Right atrium auricular region (tissue), 2 donors: ENCODE measurements around the gene TENM3. TPM values are rescaled to one million over a fixed set of nuclear protein-coding genes. Genes with fewer than 3 reads are reported as not detected.
A peak's percentile ranks its signal among the peaks of the same experiment; 100 is the strongest.

Experiments used
- DNase-seq: peaks from one replicate; pipeline ENCODE4 v3.0.0-alpha.2; 2019; ENCODE audit warnings: low spot score
- H3K27ac ChIP-seq, 2 donors: fragments of 200-600 bp; sonication (generic); 1 replicate in 1 of 2; 2 replicates in 1 of 2; pipeline ENCODE4 v1.5.1; 2016 to 2019
- H3K27me3 ChIP-seq, 2 donors: fragments of 200-600 bp; sonication (generic); one replicate each; pipeline versions ENCODE4 v1.5.1 to v1.6.0; 2017 to 2019
- H3K36me3 ChIP-seq: fragments of 200-600 bp; sonication (generic); one replicate; pipeline ENCODE4 v1.5.1; 2016
- H3K4me1 ChIP-seq, 2 donors: fragments of 200-600 bp; sonication (generic); one replicate each; pipeline versions ENCODE4 v1.5.1 to v1.6.0; 2017 to 2019
- H3K4me3 ChIP-seq, 2 donors: fragments of 200-600 bp; sonication (generic); 1 replicate in 1 of 2; 2 replicates in 1 of 2; pipeline ENCODE4 v1.5.1; 2017 to 2019; ENCODE audit warnings: mild to moderate bottlenecking in 1 of 2, moderate library complexity in 1 of 2
- H3K9me3 ChIP-seq, 2 donors: fragments of 200-600 bp; sonication (generic); one replicate each; pipeline ENCODE4 v1.5.1; 2019
- total RNA-seq, 2 donors: library from RNA; depleted of rRNA; stranded (reverse); fragments of >200 nt; gene quantifications; one replicate each; pipeline ENCODE4 v1.1.0, GENCODE V29; 2016
- TF ChIP-seq, protein P1 (sequence below), 2 donors: fragments of 200-600 bp; sonication (generic); IDR thresholded peaks; one replicate each; pipeline ENCODE4 v1.5.1; 2019; ENCODE audit warnings: antibody characterized with exemption in 2 of 2

Gene TENM3
- total RNA-seq, 2 donors from 2014 or later, result 10.7 to 15.9 TPM

DNA sequence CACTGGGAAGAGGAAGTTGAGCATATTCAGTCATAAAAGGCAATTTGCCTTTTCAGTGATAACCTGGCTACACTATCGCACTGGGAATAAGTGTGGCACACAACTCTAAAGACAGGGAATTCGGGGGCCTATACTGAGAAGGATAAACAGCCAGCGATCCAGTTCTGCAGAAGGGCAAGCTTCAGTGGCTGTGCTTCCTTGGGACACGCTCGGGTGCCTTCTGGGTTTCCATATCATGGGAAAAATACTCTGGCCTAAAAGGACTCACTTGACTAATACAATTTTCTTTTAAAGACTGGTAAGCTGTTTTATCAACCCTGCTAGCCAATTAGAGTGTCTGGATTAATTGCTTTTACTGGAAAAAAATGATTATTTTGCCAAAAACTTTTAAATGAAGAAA is 58.5 kb downstream of the TENM3 start:
- H3K9me3 ChIP-seq, result no peaks in the 10 kb centered on the region
- no peaks in the 10 kb centered on the region for H3K27me3 ChIP-seq
- no peak for DNase-seq
- no peak overlapping the region for H3K4me3 ChIP-seq
- TF ChIP-seq, protein P1, sequence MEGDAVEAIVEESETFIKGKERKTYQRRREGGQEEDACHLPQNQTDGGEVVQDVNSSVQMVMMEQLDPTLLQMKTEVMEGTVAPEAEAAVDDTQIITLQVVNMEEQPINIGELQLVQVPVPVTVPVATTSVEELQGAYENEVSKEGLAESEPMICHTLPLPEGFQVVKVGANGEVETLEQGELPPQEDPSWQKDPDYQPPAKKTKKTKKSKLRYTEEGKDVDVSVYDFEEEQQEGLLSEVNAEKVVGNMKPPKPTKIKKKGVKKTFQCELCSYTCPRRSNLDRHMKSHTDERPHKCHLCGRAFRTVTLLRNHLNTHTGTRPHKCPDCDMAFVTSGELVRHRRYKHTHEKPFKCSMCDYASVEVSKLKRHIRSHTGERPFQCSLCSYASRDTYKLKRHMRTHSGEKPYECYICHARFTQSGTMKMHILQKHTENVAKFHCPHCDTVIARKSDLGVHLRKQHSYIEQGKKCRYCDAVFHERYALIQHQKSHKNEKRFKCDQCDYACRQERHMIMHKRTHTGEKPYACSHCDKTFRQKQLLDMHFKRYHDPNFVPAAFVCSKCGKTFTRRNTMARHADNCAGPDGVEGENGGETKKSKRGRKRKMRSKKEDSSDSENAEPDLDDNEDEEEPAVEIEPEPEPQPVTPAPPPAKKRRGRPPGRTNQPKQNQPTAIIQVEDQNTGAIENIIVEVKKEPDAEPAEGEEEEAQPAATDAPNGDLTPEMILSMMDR (IDR thresholded peaks at IDR 0.05), result no peak
- H3K36me3 ChIP-seq, result no peaks in the 10 kb centered on the region
- no peak overlapping the region for H3K27ac ChIP-seq
- no peaks in the 10 kb centered on the region for H3K4me1 ChIP-seq

DNA sequence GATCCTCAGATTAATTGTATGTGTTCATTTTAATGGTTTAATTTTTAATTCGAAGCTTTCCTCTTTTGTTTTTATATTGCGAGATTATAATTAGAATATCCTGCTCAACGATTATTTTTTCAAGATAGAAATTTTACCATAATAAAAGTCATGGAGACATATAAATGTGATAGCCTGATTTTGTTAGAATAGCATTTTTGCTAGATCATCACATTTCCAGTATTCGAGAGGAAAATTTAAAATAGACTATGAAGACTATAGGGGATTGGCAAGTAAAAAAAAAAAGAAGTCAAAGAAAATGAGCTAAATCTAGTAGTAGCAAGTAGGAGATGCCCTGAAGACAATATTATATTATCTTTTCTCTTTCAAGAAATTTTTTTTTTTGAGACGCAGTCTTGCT is 60.6 kb downstream of the TENM3 start:
- H3K9me3 ChIP-seq, result no peaks in the 10 kb centered on the region
- H3K36me3 ChIP-seq, result no peaks in the 10 kb centered on the region
- DNase-seq, result no peak
- H3K27me3 ChIP-seq, result no peaks in the 10 kb centered on the region
- H3K27ac ChIP-seq, result no peak overlapping the region
- TF ChIP-seq, protein P1 (IDR thresholded peaks at IDR 0.05), result no peak
- H3K4me1 ChIP-seq, result no peaks in the 10 kb centered on the region
- no peak overlapping the region for H3K4me3 ChIP-seq

DNA sequence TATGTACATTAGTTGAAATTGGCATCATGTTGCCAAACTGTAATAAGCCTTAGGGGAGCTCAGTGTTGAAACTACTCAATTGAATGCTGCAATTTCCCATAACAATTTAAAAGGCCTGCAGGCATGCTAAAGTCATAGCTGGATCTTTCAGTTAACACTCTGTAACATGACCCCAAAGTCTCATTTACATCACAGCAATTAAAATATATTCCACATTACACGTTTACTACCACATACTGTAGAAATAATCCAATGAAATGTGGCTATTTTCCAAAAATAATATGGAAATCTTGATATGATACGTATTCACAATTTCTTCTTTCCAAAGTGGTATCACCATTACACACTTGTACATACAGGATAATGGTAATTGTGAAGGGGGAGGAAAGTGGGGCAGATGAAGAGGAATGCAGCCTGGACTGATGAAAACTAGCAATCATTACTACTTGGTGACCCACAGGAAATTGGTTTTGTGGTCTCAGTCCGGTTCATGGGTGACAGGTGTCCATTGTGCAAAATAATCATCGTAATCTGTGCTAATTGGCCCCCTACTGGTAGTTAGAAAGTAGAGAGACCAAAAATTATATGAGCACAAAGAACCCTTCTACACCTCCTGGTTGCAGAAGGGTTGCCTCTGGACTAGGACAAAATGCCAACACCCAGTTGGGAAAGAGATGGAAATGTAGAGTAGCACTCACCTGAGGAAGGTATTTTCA is 63.7 kb downstream of the TENM3 start:
- no peak for DNase-seq
- no peaks in the 10 kb centered on the region for H3K27me3 ChIP-seq
- no peak overlapping the region for H3K4me3 ChIP-seq
- TF ChIP-seq, protein P1 (IDR thresholded peaks at IDR 0.05), result peak in 1 of 2 donors; percentile 22
- H3K36me3 ChIP-seq, result no peaks in the 10 kb centered on the region
- H3K27ac ChIP-seq, result no peak overlapping the region
- no peaks in the 10 kb centered on the region for H3K4me1 ChIP-seq
- no peaks in the 10 kb centered on the region for H3K9me3 ChIP-seq

DNA sequence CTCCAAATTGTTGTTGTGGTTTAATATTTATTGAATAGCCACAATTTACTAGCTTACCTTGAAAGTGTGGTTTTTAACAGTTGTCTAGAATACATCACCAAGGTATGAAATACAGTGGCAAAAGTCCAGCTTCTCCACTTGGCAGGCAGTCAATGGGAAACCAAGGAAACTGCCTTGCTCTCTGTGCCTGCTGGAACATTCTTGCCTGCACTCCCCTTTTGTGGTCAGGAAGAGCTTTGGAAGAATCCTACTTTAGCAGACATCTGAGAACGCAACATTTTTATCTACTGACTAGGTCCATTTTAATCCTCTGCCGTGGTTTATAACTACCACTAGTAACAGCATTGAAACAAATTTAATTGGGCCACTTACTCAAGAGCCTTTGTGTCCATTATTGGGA is 64.5 kb downstream of the TENM3 start:
- no peak overlapping the region for H3K27ac ChIP-seq
- TF ChIP-seq, protein P1 (IDR thresholded peaks at IDR 0.05), result no peak
- no peaks in the 10 kb centered on the region for H3K4me1 ChIP-seq

DNA sequence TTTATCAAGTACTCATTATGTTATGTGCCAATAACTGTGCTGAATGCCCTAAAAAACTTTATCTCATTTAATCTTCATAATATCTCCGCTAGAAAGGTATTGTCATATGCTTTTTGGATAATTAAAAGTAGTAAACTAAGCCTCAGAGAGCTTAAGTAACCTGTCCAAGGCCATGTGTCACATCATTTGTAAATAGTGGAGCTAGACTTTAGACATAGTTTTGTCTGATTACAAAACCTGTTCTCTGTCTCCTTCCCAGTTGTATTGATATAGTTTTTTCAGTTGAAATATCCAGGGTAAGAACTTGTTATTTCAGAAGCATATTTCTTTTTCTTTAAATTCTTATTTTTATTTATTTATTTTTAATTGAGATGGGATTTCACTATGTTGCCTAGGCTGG is 66.7 kb downstream of the TENM3 start:
- peaks cover 0 to 15% of the 10 kb centered on the region in 2 donors for H3K9me3 ChIP-seq
- no peaks in the 10 kb centered on the region for H3K4me1 ChIP-seq
- DNase-seq, result no peak
- H3K36me3 ChIP-seq, result no peaks in the 10 kb centered on the region
- no peak overlapping the region for H3K27ac ChIP-seq
- no peaks in the 10 kb centered on the region for H3K27me3 ChIP-seq
- H3K4me3 ChIP-seq, result no peak overlapping the region
- TF ChIP-seq, protein P1 (IDR thresholded peaks at IDR 0.05), result no peak

More for the DNA sequence above, 64.5 kb downstream of the TENM3 start:
- Histone ChIP-seq H3K4me3 (no peak overlapping the region), H3K36me3 (no peaks in the 10 kb centered on the region), H3K27me3 (no peaks in the 10 kb centered on the region), H3K9me3 (no peaks in the 10 kb centered on the region)
- no peak for DNase-seq

DNA sequence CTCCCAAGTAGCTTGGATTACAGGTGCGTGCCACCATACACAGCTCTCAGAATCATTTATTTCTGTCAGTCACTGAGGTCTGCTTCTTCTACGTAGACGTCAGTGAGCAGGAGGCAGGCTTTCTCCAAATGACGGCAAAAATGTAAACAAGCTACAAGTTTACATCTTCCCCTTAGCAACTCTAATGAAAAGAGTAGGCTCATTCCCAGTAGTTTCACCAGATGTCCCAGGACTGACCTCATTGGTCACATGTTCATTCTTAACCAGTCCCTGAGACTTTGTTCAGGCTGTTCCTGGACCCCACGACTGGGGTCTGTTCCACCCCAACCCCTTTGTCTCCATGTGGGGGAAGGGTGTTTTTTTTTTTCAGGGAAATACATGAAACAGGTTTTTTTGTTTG is 67.1 kb downstream of the TENM3 start:
- Histone ChIP-seq H3K4me1 (no peaks in the 10 kb centered on the region), H3K27me3 (no peaks in the 10 kb centered on the region), H3K27ac (no peak overlapping the region), H3K9me3 (peaks cover 0 to 19% of the 10 kb centered on the region in 2 donors), H3K36me3 (no peaks in the 10 kb centered on the region), H3K4me3 (no peak overlapping the region)
- DNase-seq, result no peak
- TF ChIP-seq, protein P1 (IDR thresholded peaks at IDR 0.05), result no peak
